ENCODE measurements around the gene KCNAB2.

Gene KCNAB2

DNA sequence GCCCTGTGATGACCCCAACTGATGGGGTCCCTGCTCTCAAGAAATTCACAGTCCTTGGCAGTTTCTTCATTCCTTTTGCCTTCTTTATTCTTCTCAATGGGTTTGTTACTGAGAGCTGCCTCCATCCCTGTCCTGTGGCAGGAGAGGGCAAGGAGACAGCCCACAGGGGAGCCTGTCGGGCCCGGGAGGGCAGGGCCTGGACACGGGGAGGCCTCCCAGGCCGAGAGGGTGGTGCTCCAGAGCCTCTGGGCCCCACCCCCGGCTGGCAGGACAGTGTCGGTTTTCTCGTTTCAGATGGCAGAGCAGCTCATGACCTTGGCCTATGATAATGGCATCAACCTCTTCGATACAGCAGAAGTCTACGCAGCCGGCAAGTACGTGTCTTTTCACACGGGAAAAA lies 36.2 kb downstream of the KCNAB2 start:
- DNase-seq (ENCODE audit: low read depth in 2 of 2): no peak

DNA sequence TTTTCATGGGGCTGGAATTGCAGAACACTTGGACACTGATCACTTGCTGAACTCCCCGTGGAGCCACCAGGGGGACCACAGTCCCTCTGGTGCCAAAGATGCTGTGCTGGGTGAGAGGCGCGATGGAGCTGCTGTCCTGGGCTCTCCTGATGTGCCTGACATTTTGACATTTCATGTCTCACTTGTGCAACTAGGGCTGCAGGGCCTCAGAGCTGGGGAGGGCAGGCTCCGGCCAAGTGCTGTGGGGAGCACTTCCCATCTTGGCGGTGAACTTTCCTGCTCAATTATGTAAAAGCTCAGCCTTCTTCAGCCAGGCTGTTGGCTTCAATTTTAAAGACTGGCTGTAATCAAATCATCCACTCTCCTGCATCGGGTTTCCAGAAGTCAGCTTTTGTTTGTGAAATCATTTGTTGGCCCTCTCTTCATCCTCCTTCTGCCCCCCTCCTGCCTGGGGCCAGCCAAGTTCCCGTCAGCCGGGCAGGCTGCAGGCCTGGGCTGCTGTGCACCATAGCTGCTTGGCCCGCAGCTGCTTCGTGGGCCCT lies 36.8 kb downstream of the KCNAB2 start:
- DNase-seq (ENCODE audit: low read depth in 2 of 2): no peak

DNA sequence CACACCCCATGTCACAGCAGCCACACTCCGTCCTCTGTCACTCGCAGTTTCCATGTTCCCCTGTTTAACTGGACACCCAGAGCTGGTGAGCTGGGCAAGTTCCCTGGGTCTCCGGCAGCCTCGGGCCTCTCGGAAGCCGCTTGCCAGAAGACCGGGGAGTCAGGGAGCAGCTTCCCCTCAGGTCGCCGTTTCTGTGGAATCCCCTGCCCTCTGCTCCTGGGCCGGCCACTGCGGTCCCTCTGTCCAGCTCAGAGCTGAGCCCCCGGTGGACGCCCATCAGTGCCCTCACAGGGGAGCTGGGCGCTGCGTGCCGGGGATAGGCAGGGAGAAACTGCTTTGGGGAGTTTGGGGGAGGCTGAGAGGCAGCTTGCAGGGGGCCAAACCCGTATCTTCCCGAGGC lies 37.7 kb downstream of the KCNAB2 start:
- DNase-seq (ENCODE audit: low read depth in 2 of 2): no peak

DNA sequence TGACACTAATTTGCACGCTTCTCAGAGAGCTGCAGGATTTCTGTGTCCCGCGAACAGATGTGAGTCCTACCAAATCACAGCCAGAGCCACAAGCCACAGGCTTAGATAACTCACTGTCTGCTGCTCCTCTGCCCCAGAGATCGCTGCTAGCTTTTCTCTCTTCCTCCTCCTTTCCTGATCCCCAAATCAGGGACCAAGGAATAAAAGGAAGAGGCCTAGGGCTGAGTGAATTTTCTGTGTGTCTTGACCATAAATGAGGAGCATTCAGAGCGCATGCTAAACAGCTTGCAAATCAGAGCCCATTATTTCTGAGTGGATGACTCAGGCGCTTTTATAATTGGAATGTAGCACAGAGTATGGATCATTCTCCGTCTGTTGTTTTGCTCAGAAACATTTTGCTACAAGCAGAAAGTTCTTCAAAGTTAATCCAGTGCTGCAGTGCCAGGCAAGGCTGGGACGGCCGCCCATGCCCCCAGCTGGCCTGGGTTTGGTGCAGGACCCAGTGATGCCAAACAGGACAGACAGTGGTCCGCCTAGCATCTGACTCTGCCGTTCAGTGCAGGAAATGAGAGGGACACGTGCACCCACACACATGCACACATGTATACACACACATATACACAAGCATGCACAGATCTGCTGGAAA lies 38.2 kb downstream of the KCNAB2 start:
- no peak for DNase-seq (ENCODE audit: low read depth in 2 of 2)

DNA sequence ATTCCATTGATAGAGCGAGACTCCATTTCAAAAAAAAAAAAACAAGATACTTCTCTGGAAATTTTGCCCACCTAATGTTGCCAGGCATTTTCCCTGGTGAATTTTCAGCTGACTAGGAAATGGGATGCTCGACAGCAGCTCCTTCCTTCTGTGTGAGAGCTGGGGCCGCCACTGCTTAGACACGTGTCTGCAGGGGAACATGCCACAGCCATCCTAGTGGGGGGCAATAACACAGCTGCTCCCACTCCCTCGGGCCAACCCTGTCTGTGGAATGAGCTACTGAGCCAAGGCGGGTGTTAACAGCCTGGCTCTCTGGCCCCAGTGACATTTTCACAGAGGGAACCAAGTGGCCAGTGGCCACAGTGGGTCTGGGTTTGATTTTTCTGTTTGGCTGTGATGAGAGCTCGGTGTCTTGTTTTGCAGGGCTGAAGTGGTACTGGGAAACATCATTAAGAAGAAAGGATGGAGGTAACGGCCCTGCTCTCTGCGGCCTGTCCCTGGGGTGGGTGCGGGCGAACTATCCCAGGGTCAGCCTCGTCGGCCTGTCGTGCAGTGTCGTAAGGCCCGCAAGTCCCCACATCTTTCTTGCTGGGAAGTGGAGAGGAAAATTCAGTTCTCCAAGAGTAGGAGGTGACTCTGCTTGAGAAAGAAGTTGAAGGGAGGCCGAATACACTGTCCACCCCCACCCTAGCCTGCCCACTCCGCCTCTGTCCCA lies 39.2 kb downstream of the KCNAB2 start:
- no peak for DNase-seq (ENCODE audit: low read depth in 2 of 2)

DNA sequence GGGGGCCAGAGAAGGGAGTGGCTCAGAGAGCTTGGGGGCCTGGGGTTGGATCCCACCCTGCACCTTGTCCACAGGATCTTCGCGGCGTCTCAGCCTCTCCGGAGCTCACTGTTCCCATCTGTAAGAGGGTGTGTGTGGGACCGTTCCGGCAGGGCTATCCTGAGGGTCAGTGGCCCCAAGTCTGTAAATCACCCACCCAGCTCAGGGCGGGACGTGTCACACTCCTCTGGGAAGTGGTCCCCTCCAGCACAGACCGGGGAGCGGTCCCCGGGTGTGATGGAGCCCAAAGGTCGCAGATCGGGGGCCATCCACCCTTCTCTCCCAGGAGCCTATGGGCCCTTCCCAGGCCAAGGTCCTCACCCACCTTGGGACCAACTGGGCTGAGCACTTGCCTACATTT lies 40.0 kb downstream of the KCNAB2 start:
- no peak for DNase-seq (ENCODE audit: low read depth in 2 of 2)

DNA sequence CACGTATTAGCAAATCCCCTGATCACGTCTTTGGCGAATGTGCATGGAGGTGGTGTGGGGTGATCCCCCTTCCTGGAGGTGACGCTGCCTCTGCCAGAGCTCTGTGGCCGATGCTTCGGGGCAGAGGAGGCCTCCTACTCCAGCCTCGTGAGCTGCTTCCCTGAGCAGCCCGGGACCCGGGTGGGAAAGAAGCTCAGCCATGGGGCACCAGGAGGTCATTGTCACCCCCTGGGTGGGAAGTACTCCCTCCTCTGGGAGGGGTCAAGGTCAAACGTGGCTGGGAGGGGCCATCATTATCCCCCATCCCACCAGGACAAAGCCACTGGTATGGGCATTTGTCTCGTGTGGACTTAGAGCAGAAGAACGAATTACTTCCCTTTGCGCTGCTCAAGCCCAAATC lies 40.7 kb downstream of the KCNAB2 start:
- no peak for DNase-seq (ENCODE audit: low read depth in 2 of 2)

DNA sequence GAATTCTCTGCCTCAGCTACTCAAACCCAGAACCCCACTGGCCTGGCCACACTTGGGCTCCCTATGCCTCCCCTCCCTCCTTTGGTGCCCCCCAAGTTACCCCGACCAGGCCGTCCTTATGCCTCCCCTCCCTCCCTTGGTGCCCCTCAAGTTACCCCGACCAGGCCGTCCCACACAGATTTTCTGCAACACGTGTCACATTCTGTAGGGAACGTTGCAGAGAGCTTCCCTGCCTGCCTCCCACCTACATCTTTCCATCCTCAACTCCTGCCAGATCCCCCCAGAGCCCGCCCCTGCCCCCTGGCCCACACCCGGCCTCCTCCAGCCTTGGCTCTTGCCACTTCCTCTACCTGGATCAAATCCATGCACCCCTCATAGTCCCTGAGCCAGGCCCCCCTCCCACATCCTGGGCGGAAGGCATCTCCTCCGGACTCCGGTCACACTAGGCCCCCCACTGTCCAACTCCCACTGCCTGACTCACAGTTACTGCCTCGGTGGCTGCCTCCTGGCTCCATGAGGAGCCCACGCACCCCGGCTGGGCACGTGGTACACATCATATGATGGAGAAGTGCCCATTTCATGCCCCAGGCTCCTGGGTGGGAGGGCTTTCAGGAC lies 41.2 kb downstream of the KCNAB2 start:
- DNase-seq (ENCODE audit: low read depth in 2 of 2): no peak

DNA sequence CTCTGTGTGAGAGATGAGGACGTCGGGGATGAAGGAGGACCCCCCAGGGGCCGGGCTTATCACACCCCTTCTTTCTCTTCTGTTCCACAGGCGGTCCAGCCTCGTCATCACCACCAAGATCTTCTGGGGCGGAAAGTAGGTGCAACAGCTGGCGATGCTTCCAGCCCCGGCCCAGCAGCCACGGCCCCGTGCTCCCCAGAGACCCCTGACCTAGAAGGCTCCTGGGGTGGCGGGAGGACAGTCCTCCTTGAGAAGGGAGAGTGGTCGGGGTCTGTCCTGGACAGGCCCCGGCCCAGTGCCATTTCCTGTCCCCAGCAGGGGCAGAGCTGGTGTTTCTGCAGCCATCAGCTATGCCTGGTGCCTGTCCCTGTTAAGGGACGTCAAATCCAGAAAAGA lies 41.7 kb downstream of the KCNAB2 start:
- no peak for DNase-seq (ENCODE audit: low read depth in 2 of 2)

DNA sequence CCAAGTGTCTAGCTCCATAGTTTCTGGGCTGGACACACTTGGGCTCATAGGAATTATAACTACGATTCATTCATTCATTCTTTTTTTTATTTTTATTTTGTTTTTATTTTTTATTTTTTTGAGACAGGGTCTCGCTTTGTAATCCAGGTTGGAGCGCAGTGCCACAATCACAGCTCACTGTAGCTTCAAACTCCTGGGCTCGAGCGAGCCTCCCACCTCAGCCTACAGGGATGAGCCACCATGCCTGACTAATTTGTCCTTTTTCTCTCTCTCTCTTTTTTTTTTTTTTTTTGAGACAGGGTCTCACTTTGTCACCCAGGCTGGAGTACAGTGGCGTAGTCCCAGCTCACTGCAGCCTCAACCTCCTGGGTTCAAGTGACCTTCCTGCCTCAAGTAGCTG lies 42.3 kb downstream of the KCNAB2 start:
- DNase-seq (ENCODE audit: low read depth in 2 of 2): no peak

DNA sequence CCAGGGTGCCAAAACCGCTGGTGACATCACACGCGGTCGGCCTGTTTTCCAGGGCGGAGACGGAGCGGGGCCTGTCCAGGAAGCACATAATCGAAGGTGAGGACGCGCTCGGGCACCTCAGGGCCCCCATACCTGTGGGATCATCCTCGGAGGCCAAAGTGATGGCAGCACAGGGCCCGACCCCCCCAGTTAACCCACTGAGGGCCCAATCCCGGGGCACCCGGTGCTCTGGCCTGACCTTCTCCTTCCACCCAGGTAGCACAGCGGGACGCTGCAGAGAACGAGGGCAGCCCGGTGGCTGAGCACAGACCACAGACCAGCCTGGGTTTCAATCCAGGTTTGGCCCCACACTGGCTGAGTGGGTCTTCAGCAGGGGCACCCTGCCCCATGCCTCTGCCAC lies 43.3 kb downstream of the KCNAB2 start:
- DNase-seq (ENCODE audit: low read depth in 2 of 2): no peak

DNA sequence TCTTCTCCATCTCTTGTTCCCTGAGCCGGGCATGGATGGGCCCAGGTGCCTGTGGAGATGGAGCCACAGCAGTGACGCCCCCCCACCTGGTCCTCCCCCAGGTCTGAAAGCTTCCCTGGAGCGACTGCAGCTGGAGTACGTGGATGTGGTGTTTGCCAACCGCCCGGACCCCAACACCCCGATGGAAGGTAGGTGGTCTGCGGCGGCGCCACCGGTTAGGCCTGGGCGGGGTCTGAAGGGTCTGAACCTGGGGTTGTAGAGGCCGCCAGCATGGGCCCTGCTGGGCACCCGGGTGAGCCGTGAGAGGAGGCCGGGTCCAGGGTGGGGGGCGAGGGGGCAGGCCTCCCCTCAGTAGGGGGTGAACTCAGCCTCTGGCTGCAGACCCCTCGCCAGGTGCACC lies 44.6 kb downstream of the KCNAB2 start:
- no peak for DNase-seq (ENCODE audit: low read depth in 2 of 2)

DNA sequence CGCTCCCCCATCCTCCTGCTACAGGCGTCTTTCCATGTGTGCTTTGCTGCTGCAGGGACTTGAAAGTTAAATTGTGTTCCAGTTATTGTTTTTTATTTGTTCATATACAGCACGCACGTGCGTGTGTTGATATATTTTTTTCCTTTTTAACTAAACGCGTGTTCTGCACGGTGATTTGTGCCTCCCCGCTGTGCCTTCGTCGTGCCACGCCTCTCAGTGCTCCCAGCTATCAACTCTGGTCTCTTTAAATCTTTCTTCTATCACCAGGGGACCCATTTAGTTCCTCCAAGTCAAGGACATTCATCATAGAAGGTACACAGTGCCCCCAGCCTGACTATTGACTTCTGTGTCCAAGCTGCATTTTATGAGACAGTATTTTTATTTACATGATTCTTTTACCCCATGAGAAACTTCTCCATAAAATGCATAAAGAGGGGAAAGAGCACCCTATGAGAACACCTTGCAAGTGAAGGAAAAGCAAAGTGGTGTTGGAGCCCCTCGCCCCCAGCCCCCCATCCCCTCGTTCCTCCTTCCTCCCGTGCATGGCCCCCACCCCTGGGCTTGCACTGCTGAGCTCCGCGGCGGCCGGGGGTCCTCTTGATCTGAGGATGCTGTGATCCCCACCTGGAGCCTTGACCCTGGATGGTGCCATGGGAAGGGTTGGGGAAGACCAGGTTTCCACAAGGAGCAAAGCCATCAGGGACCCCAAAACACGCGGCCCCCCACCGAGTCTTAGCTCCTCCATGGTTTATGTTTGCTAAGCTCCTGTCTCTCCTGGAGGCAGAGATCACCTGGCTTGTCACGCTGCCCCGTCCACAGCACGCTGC lies 45.5 kb downstream of the KCNAB2 start:
- no peak for DNase-seq (ENCODE audit: low read depth in 2 of 2)

DNA sequence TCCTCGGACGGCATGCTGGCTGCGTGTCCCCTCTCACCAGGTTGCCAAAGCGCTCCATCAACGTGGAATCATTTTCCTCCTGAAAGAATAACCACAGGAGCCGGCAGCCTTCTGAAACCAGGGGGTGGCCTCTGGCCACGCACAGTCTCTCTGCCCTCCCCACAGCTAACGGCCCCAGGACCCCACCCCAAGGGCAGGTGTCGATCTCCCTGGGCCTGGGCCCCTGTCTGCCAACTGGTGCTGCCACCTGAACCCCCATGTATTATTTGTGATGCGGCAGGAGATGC lies 46.1 kb downstream of the KCNAB2 start:
- DNase-seq (ENCODE audit: low read depth in 2 of 2): no peak

DNA sequence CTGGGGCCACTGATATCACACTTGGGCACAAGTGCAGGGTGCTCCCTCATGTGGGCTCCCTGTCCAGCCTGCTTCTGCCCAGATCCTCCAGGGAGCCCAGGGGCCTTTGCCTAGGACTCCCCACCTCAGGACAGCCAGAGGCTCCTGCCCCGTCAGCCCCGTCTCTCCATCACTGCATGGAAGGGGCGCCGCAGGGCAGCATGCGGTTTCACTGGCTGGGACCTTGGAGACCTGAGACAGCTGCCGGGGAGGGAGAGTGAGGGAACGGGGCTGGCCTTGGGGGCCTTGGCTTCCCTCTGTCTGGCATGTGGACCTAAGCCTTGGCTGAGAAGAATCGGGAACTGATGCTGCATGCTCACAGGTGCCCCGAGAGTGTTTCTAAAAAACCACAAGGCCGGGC lies 46.5 kb downstream of the KCNAB2 start:
- no peak for DNase-seq (ENCODE audit: low read depth in 2 of 2)

DNA sequence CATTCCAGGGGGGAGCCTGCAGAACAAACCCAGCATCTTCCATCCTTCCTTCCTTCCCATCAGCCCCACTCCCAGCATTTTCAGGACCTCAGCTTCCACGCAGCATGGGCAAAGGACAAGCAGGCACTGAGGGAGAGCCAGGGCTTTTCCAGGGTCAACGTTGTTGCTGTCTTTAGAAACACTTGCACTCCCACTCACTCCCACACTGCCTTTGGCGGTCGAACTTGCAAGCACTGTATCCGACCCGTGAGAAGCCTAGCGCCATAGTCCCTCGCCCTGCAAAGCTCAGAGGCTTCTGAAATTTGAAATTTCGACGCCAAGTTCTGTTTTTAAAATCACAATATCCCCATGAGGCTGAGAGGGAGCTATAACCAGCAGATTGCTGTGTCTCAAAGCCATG lies 47.4 kb downstream of the KCNAB2 start:
- DNase-seq (ENCODE audit: low read depth in 2 of 2): no peak

DNA sequence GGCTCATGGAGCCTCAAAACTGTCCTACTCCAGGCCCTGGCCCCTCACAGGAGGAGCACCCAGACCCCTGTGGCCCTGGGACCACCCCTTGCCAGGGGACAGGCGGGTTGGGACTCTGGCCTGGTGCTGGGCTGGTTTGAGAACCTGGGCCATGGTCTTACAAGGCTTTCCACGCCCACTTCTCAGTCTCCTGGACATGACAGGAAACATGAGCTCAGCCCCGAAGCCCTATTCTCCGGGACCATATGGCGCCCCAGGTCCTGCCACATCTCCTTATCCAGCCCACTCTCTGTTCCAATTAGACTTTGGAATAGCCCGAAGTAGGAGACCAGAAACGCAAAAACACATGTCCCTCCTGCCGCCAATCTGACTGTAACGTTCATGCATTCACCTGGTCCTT lies 47.9 kb downstream of the KCNAB2 start:
- no peak for DNase-seq (ENCODE audit: low read depth in 2 of 2)

DNA sequence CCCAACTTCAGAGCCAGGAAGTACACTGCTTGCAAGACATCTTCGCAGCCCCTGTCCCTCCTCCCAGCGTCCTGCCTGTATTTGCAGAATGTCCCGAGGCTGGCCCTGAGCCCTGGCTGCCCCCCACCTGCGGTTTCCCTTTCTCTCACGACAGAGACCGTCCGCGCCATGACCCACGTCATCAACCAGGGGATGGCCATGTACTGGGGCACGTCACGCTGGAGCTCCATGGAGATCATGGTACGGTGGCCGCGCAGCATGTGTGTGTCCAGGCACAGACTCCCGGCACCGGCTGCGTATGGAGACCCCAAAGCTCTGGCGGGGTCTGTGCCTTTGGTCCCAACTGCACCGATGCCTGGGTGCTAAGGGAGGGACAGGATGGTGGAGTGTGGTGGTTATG lies 48.6 kb downstream of the KCNAB2 start:
- no peak for DNase-seq (ENCODE audit: low read depth in 2 of 2)

DNA sequence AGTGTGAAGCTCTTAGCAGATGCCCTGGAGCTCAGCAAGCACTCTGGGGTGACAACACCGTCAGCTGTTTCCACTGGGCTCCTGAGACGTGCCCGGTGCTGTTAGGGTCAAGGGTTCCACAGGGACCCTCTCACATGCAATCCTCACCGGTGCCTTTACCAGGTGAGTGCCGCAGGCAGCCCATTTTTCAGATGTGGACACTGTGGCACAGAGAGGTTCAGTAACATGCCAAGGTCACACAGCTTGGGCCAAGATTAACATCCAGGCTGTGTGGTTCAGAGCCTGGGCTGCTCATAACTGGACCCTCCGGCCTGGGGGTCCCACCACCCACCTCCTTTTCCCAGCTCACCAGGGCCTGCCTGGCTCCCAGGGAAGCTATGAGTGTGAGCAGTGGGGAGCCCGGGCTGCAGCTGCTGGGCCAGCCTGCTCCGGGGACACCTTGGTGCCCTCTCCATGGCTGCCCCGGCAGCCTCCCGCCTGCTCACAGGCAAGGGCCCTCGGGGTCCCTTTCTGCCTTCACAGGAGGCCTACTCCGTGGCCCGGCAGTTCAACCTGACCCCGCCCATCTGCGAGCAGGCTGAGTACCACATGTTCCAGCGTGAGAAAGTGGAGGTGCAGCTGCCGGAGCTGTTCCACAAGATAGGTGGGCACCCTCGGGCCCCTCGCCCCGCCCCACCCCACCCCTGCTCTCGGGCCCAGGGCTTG lies 49.3 kb downstream of the KCNAB2 start:
- DNase-seq (ENCODE audit: low read depth in 2 of 2): no peak

DNA sequence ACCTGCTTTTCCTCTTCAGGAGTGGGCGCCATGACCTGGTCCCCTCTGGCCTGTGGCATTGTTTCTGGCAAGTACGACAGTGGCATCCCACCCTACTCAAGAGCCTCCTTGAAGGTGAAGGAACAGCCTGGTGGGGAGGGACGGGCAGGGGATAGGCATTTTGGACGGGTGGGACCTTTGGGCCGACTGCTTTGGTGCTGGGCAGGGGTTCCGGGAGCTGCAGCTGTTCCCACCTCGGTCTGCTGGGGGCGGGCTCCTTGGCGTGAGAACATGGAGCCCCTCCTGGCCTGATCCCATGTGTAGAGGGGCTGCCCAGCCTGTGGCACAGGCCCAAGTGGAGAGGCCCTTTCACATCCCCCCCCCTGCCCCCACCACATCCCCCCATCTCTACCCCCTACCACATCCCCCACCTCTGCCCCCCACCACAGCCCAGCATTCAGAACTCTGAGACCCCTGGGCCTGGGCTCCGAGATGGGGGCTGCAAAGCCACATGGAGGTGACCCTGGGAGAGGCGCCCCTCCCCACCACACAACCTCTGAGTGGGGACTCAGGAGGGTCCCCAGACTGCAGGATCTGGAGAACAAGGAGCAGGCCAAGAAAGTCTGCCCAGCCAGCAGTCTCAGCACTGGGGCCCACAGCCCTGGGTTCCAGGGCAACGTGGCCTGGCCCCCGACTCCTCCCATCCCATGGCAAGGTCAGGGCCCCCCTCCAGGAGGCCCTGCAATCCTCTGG lies 50.0 kb downstream of the KCNAB2 start:
- DNase-seq (ENCODE audit: low read depth in 2 of 2): no peak

Measured in stimulated activated CD8-positive, alpha-beta memory T cell treated with anti-CD3 and anti-CD28 coated beads, Interleukin-2, amount 100 ng/mL, for 1 hour (primary cell).